Measurements from ENCODE around the gene MOAP1. TPM values are rescaled to one million over a fixed set of nuclear protein-coding genes. Genes with fewer than 3 reads are reported as not detected.
A peak's percentile ranks its signal among the peaks of the same experiment; 100 is the strongest.
"Not testable (repeated sequence)": the region's sequence is repeated elsewhere in the genome, so short reads cannot be mapped to it uniquely, and the experiment has no call there.

Gene MOAP1
- 19.5 and 20.5 TPM in 2 replicates for total RNA-seq
- long read RNA-seq, transcript MOAP1-202 (2 exons, 2,529 nt), result minor isoform, 5 of 57 reads
- long read RNA-seq, transcript MOAP1-201 (3 exons, 2,441 nt), result major isoform, 49 of 57 reads
- long read RNA-seq, partial matches to known transcripts, result 3 of 57 reads
- long read RNA-seq, other reads (novel, unspliced or antisense), result 0 of 57 reads

- Mint-ChIP-seq H3K27ac (ENCODE audit: unreplicated experiment) (peak within 1 kb of the TSS; percentile 91), H3K36me3 (ENCODE audit: low read depth) (no peaks in the 10 kb centered on the region), H3K4me1 (peaks cover 26% of the 10 kb centered on the region), H3K4me3 (peak within 1 kb of the TSS; percentile 98), H3K27me3 (ENCODE audit: low read depth) (no peaks in the 10 kb centered on the region), H3K9me3 (no peaks in the 10 kb centered on the region)
- TF ChIP-seq CTCF (conservative IDR thresholded peaks at IDR 0.05), result peak; percentile 54
- DNase-seq (ENCODE audit: low read depth, low spot score), result peak; percentile 80
Measured at GRCh38 chr14:93184391-93185348, at the start of gene MOAP1, which contains the start of gene LYSET. MOAP1 (minus strand) TSS chr14:93184897; CDS start chr14:93184242, 655 bp downstream. LYSET (plus strand) TSS chr14:93185317; CDS start chr14:93185406, 89 bp downstream.

- H3K27ac Mint-ChIP-seq (ENCODE audit: unreplicated experiment); H3K9me3 Mint-ChIP-seq; DNase-seq (ENCODE audit: low read depth, low spot score); H3K36me3 Mint-ChIP-seq (ENCODE audit: low read depth); H3K4me1 Mint-ChIP-seq; H3K4me3 Mint-ChIP-seq; H3K27me3 Mint-ChIP-seq (ENCODE audit: low read depth): not testable (repeated sequence)
Measured at GRCh38 chr14:93233078-93233477, 48.4 kb upstream of the MOAP1 start.

GRCh38 chr14:93232159-93232558 is 47.5 kb upstream of the MOAP1 start:
- no peaks in the 10 kb centered on the region for H3K4me1 Mint-ChIP-seq
- no peak overlapping the region for H3K4me3 Mint-ChIP-seq
- H3K27ac Mint-ChIP-seq (ENCODE audit: unreplicated experiment), result no peak overlapping the region
- no peak for TF ChIP-seq CTCF (conservative IDR thresholded peaks at IDR 0.05)
- DNase-seq (ENCODE audit: low read depth, low spot score), result no peak
- H3K27me3 Mint-ChIP-seq (ENCODE audit: low read depth), result no peaks in the 10 kb centered on the region
- no peaks in the 10 kb centered on the region for H3K9me3 Mint-ChIP-seq
- H3K36me3 Mint-ChIP-seq (ENCODE audit: low read depth), result peaks cover 15% of the 10 kb centered on the region

- H3K36me3 Mint-ChIP-seq (ENCODE audit: low read depth), result peaks cover 19% of the 10 kb centered on the region
- TF ChIP-seq CTCF (conservative IDR thresholded peaks at IDR 0.05), result no peak
- H3K4me3 Mint-ChIP-seq, result no peak overlapping the region
- H3K27me3 Mint-ChIP-seq (ENCODE audit: low read depth), result no peaks in the 10 kb centered on the region
- DNase-seq (ENCODE audit: low read depth, low spot score), result no peak
- H3K4me1 Mint-ChIP-seq, result no peaks in the 10 kb centered on the region
- no peaks in the 10 kb centered on the region for H3K9me3 Mint-ChIP-seq
- H3K27ac Mint-ChIP-seq (ENCODE audit: unreplicated experiment), result no peak overlapping the region
Measured at GRCh38 chr14:93231129-93231979, 46.7 kb upstream of the MOAP1 start.

GRCh38 chr14:93230539-93230938 is 45.8 kb upstream of the MOAP1 start:
- no peaks in the 10 kb centered on the region for H3K4me1 Mint-ChIP-seq
- H3K27ac Mint-ChIP-seq (ENCODE audit: unreplicated experiment), result peak overlapping the region; percentile 91
- H3K36me3 Mint-ChIP-seq (ENCODE audit: low read depth), result peaks cover 24% of the 10 kb centered on the region
- no peaks in the 10 kb centered on the region for H3K27me3 Mint-ChIP-seq (ENCODE audit: low read depth)
- no peak overlapping the region for H3K4me3 Mint-ChIP-seq
- no peak for DNase-seq (ENCODE audit: low read depth, low spot score)
- TF ChIP-seq CTCF (conservative IDR thresholded peaks at IDR 0.05), result no peak
- no peaks in the 10 kb centered on the region for H3K9me3 Mint-ChIP-seq
